AG08396 (cell line): ENCODE results near the gene YWHAB.
A peak's percentile ranks its signal among the peaks of the same experiment; 100 is the strongest.
"Not testable (repeated sequence)": the region's sequence is repeated elsewhere in the genome, so short reads cannot be mapped to it uniquely, and the experiment has no call there.

Experiments used
- DNase-seq: peaks from one replicate; pipeline ENCODE4 v3.0.0; 2012; ENCODE audit warnings: low spot score, mixed read lengths

Gene YWHAB

DNA sequence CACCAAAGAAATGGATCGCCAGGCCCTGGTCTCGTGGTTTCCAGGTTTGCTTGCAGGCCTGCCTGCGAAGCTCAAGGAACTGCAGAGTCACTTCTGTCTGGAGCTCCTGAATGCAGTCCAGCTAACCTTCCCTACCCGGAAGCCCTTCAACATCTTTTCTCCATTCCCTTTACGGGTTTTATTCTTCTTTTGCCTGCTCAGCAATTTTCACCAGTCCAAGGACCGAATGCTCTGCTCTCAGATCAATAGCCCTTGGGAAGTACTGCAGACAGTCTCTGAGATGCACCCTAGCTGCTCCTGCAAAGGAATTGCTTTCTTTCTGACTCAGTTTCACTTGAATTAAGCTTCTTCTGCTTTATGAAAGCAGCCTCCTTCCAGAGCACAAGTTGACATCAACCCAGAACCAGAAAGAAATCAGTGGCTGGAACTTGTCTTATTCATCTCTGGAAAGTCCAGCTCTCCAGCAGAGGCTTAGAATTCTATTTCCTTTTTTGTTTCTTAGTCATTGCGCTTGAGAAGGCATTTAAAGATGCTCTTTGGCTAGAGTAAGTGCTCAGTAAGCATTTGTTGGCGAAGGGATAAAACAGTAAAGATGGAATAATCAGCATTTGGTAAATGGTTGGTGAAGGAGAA is 18.7 kb upstream of the YWHAB start:
- DNase-seq, result no peak

DNA sequence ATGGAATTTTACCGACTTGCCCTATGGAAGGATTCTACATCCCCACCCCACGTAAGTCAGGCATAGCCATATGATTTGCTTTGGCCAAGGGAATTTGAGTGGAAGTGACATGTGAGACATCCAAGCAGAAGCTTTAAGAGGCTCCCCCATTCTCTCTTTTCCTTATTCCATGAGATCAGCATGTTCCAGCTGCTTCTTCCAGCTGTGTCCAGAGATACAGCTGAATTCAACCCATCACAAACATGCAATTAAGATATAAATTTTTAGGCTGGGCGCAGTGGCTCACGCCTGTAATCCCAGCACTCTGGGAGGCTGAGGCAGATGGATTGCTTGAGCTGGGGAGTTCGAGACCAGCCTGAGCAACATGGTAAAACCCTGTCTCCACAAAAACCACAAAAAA is 16.0 kb upstream of the YWHAB start:
- no peak for DNase-seq

DNA sequence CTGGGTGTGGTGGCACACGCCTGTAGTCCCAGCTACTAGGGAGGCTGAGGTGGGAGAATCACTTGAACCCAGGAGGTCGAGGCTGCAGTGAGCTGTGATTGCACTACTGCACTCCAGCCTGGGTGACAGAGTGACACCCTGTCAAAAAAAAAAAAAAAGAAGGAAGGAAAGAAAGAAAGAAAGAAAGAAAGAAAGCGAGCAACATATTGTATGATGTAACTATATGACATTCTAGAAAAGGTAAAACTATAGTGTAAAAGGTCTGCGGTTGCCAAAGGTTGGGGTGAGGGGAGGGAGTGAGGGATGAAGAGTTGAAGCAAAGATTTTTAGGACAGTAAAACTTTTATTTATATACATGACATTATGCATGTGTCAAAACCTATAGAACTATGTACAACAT is 3.1 kb upstream of the YWHAB start:
- DNase-seq, result not testable (repeated sequence)

DNA sequence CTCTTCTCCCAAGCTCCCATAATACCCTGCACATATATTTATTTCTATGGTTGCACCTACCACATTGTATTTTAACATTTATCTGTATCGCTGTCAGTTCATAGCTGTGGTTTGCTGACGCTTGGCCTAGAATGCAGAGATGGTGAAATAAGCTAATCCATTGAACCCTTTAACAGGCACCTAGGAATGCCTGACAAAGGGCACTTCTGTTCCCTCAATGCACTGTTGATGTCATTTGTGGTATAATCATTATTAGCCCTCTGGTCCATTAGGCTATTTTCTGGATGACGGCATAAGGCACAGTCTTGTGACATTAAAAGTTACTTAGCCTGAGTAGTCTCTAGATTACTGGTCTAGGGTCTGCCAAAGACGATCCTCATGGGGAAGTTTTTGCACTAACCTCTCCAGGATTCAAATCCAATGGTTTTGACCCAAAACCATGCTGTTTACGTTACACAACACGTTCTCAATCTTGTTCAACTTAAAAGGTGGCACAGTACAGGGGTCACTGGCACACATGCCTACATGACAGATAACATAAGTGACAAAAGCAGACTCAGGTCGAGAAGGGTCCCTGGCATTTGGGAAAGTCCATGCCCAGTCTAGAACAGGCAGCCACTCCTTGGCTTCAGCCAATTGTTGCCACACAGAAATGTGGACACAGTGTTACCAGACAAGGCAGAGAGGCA is 2.1 kb upstream of the YWHAB start:
- DNase-seq, result no peak

DNA sequence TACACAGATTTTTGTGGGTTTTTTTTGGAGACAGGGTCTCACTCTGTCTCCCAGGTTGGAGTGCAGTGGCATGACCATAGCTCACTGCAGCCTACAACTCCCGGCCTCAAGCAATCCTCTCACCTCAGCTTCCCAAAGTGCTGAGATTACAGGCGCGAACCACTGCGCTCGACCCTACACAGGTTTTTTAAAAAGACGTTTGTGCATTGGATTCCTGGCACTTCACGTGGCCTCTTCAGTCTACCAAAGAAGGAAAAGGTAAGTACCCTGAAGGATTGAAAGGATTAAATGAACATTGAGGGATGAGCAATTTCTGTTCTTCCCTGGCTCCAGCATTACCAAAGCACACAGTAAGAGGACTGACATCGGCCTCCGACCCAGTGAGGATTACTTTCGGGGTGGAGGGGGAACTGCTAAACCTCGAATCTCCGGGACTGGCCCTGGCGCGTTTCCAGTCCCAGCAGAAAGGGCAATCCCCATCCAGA is 556 bp upstream of the YWHAB start:
- DNase-seq, result no peak

DNA sequence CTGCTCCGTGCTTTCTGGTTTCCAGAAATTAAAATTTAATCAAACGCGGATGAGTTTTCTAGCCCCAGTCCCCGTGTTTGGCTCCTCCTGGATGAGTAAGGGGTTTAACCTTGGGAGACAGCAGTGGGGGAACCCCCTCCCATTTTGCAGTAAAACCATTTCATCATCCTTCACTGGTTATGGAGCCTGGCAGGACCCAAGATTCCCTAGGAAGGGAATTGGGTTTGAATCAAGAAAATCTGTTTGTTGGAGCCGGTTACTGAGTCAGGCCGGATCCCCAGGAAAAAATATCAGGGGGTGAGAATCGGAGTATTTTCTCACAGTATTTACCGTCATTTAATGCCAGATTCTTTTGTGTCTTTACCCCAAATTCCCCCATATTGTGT is 754 bp downstream of the YWHAB start:
- DNase-seq, result no peak

DNA sequence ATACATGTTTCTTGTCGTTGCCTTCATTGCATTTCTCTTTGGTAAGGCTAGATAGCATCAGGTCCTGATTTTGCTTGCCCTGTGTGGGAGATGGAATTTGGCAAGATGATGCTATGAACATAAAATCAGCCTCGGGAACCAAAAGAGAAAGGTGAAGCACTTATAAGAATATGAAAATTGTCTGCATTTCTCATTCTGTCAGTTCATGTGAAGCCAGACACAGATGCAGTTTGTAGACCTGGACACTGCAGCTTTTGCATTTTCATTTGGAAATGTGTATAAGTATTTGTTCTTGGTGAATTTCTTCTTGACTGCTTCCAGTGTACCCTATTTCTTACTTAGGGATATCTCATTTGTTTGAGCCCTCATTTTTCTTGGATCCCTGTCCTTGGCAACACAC is 1.3 kb downstream of the YWHAB start:
- DNase-seq, result no peak

DNA sequence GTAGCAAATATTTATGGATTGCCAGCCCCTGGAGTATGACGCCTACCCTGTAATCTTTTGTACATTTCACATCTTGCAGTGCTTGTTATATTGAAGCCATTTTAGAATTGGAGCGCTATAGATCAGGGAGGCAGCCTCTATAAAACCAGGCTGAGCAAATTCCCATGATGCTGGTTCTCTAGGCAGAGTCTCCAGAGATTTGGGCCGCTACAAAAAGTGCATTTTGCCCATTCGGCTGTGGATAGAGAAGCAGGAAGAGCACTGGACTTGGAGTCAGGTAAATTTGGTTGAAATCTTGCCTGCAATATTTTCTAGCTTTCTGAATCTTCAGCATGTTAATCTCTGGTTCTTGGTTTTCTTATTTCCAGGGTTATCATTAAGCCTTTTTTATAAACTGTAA is 2.0 kb downstream of the YWHAB start:
- DNase-seq, result no peak

DNA sequence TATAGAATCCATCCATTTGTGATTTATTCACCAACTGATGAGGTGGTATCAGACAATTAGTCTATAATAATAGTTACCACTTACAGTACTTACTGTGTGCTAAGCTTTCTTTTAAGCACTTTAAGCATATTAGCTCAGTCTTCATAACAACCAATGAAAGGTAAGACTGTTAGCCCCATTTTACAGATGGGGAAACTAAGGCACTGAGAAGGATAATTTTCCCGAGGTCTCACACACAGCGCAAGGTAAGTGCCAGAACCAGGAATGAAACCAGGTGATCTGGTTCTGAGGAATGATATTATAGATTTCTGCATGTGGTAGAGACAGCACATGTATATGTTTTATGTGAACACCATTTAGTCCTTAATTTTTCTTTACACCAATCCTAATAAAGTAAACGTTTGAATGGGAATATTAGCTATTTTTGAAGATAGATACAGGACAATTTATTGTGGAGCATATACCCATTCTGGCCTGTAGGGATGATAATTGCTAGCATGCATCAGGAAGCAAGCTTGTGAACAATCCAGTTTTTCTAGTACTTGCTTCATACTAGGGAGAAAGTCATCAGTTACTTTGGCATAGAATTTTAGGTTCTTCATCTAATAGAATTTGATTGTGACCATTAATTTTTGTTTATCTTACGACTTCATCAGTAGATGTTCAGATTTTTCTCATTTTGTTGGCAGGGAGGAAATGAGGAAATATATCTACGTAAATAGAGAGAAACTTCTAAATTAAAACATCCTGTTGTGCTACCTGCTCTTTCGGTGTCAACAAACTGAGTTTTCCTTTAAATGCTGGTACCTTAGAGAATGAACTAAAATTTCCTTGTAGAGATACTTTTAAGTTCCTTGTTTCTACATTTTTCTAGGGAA is 3.0 kb downstream of the YWHAB start:
- peak; percentile 26 for DNase-seq

DNA sequence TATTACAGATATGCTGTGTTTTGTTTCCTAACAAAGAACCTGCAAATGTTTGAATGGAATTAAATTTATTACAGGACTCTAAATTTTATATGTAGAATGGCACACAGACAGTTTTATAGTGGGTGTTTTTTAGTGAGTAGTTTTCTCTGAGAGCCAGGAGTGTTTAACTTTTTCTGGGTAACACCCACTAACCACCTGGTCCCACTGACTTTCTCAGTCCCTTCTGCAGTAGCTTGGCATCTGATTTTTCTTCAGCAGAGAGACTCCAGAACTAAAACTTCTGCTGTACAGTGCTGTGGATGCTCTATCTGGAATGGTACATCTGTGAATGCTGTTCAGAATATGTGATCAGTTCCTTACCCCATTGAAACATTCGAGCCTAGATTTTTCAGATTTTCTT is 6.3 kb downstream of the YWHAB start:
- no peak for DNase-seq

DNA sequence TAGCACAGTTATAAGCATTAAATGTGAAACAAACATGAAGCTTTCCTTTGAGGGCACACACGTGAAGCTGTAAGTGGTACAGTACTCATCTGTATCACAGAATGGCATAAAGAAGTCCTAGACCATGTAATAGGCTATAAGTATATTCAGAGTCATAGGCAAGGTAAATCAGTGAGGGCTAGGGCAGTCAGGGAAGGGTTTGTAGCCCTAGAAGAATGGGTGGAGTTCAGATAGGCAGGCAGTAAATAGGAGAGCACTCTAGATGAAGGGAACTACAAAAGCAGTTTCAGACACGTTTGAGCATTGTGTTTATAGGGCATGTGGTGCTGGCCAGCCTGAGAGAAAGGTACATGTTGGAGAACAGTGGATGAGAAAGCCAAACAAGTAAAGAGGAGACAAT is 9.5 kb downstream of the YWHAB start:
- DNase-seq, result no peak

DNA sequence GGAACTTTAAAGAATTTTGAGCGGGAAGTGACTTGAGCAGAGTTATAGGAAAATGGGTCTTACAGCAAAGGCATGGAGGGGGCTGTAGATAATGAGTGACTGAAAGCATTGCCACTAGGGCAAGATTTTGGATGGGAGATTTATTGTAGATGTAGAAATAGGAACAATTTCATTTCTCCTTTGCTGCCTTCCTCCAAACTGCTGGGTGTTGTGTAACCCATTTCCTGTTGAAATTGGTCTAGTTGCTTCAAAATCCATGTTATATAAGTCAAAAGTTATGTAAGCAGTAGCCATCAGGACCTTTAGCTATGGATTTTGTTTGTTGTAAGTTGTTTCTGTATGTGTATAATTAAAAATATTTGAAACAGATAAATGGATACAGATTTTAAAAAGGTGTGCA is 11.1 kb downstream of the YWHAB start:
- no peak for DNase-seq

DNA sequence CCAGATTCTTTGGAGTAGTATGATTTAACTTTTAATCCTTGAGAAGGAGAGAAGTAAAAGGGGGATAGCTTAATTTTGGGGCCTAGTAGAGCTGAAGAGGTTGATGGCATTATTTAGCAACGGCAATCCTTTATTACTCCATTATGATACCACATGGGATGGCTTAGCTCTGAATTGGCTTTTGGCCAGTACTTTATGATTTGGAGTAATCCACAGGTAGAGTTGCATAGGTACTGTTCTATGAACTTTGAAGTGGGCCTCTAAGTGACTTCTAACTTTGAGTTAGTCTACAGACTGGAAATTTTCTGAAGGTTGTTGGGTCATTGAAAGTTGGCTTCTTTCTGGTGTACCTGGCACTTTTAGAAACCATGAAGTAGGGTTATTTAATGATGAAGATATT is 11.6 kb downstream of the YWHAB start:
- no peak for DNase-seq

DNA sequence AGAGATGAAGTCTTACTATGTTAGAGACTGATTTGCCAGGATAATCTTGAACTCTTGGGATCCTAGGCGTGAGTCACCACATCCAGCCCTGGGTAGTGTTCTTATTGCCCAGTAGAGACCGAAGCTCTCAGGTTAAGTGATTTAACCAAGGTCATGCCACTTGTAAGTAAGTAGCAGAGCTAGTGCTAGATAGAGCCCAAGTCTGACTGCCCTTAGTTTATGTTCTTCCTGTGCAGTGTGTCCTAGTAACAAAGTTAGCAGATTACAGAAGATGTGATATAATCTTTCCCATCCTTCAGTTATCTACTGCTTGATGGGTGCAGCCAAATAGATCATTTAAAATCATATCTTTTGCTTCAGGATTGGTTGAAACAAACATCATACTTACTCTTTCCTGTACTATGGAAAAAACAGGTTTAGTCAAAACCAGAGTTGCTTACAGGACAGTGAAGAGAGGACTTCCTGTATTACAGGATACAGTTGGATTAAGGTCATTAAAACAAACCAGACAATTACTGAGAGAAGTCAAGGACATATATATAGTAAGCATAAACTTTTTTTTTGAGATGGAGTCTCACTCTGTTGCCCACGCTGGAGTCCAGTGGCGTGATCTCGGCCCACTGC is 14.8 kb downstream of the YWHAB start:
- DNase-seq, result no peak

DNA sequence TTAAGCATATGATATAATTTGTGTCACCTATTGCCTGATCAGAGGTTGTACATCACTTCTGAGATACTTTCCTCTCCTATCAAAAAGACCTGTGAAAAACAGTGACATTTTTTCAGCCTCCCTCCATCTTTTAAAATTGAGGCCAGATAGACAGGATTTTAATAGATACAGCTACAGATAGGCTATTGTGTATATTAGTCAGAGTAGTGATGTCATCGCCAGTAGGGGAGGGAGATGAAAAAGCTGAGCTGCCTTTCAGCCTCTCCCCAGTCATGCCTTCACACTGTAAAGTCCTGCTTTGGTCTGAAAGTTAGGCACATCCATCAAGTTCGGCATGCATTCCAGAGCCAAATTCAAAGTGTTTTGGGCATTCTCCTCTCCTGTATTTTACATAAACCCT is 16.5 kb downstream of the YWHAB start:
- peak; percentile 73 for DNase-seq

DNA sequence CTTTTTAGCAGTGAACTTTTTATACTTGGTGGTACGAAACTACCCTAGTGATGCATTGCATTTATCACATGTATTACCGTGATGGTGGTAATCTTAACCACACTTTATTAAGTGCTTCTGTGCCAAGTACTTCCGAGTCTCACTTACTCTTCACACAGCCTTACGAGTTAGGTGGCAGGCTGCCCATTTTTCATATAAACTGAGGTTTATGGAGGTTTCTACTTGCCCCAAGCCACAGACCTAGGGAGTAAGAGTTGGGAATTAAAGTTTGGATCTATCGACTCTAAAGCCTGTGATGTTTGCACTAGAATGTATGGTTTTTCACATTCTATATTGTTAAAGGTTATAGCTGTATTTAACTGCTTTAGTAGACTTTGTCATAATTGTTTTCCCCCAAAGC is 18.9 kb downstream of the YWHAB start:
- no peak for DNase-seq

DNA sequence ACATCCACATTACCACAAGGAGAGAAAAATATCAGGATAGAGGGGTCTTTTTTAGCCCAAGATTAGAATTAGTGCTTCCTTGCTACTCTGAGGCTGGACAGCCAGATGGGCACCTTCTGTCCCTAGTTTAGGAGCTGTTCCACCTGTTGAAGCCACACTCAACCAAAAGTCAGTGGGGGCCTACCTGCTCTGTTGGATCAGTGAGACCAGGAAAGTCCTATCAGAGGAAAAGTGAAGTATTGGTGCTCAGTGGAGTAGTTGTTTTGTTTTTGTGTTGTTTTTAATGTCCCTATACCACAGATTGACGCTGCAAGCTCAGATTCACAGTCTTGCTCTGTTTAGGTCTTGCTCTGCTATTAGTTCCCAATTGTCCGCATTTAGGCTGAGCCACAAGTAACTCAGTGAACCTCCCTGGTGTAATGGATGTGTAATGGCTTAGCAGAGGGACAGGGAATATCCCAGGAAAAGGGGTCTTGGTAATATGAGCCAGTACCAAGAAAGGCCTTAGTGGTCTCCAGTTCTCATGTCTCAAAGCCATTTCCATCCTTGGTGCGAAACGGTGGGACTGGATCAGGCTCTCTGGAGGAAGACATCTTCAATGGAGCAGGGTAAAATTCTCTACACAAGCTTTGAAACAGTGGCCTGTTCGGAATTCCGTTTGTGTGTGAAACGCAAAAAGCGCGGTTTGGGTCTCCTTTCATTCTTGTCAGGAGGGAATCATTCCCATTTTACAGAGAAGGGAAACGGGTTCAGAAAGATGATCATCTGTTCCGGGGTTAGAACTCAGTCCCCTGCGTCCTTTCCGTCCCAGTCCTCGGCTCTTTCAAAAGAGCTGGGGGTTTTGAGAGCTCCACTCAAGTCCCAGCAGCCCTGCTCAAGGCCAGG is 23.7 kb downstream of the YWHAB start:
- DNase-seq, result no peak

DNA sequence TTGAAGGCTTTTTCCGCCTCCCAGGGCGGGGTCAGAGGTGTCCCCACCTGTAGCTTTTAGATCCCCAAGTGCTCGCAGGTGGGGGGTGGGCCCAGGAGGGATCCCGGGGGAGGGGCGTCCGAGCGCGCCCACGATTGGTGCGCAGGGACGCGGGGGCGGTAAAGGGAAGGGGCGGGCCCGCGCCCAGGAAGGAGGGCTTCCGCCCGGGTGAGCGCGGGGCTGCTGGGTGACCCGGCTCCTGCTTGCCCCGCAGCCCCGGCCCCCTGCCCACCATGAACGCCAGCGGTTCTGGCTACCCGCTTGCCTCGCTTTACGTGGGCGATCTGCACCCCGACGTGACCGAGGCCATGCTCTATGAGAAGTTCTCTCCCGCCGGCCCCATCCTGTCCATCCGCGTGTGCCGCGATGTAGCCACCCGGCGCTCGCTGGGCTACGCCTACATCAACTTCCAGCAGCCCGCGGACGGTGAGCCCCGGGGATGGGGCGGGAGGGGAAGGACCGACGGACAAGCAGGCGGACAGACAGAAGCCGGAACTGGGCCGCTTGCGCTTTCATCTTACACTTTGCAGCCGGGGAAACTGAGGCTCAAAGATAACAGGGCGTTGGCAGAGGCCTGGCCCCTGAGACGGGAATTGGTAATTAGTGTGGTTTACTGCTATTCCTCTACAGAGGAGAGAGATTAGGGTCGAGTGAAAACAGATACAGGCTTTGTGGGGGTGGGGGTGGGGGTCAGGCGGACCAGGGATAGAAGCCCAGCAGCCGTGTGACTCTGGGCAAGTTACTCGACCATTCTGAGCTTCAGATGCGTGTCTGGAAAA is 24.6 kb downstream of the YWHAB start, which contains the start of gene PABPC1L:
Gene PABPC1L, plus strand, starts transcription at position 189 of the 818 bp plus-strand sequence. Its CDS starts 84 bp downstream, at position 273.
- peak; percentile 87 for DNase-seq

DNA sequence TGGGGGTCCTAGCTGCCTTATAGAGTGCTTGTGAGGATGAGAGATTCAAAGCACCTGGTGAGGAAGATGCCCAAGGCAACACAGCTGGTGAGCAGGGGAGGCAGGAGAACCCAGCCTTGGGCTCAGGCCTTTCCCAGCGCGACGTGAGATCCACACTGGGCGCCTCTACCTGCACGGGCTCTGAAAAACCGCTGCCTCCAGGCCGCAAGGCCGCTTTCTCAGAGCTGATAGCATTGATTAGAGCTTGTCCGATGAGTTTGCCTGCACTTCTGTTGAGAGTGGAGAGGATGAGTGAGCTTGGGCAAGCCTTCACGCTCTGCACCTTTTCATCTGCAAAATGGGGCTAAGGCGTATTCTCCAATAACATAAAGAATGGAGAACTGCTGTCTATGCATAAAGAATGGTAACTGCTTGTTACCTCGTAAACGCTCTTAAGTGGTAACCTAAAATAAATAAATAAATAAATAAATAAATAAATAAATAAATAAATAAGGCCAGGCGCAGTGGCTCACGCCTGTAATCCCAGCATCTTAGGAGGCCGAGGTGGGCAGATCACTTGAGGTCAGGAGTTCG is 25.3 kb downstream of the YWHAB start:
- DNase-seq, result peak; percentile 19

DNA sequence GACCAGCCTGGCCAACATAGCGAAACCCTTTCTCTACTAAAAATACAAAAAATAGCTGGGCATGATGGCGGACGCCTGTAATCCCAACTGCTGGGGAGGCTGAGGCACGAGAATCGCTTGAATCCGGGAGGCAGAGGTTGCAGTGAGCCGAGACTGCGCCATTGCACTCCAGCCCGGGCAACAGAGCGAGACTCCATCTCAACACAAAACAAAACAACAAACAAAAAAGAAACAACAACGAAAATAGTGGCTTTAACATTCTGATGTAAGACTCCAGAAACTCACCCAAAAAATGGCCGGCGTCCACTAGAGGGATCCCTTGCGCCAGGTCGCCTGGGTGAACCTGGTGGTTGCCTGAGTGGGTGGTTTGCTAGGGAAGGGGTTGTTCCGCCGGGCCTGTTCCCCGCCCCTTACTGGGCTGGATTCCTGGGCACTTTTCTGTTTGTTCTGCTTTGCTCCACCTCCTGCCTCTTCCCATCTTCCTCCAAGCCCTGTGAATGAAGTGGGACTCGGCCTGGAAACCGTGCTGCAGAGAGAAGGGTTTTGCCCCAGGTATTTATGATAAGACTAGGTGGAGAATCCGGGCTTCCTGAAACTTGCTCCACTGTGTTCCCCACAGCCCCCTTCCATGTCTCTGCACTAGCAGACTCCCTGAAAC is 25.9 kb downstream of the YWHAB start:
- peak; percentile 49 for DNase-seq
